ENCODE results near the gene PLD3. TPM values are rescaled to one million over a fixed set of nuclear protein-coding genes. Genes with fewer than 3 reads are reported as not detected.
A peak's percentile ranks its signal among the peaks of the same experiment; 100 is the strongest.

PLD3 gene
- total and polyA plus RNA-seq, 9 donors: 120 to 301 (median 209) TPM

- Histone ChIP-seq H3K27ac (peak overlapping the region; percentile 98), H3K9me3 (no peaks in the 10 kb centered on the region), H3K27me3 (no peaks in the 10 kb centered on the region), H3K36me3 (no peaks in the 10 kb centered on the region), H3K4me1 (ENCODE audit: insufficient read depth) (peaks cover 2% of the 10 kb centered on the region), H3K4me3 (peak overlapping the region; percentile 67)
- WGBS, 3 donors: 1% methylated on average over 56 of the region's 56 CpGs
- peak; percentile 95 to 97 (median 96) for DNase-seq
- intact Hi-C loops (cut with DNase I): loop anchor here in 2 of 4 donors (5.0 kb wide), 1 partner anchor 181 kb away; the partner anchor contains the start of gene LTBP4 (in 2 of the 2)
- TF ChIP-seq POLR2A (IDR thresholded peaks at IDR 0.05) (peak; percentile 83), EP300 (IDR thresholded peaks at IDR 0.05) (peak; percentile 52), CTCF (IDR thresholded peaks at IDR 0.05) (peak; percentile 92 to 93 (median 93))
These were observed 72.6 kb downstream of the PLD3 start for GRCh38 chr19:40420766-40421765.

GRCh38 chr19:40421993-40422747, 73.7 kb downstream of the PLD3 start:
- WGBS, 3 donors: 68 to 77% (median 75%) methylated on average over 16 of the region's 16 CpGs
- Histone ChIP-seq H3K9me3 (no peaks in the 10 kb centered on the region), H3K36me3 (no peaks in the 10 kb centered on the region), H3K4me1 (ENCODE audit: insufficient read depth) (peaks cover 2% of the 10 kb centered on the region), H3K4me3 (peak overlapping the region; percentile 67), H3K27ac (peak overlapping the region in 1 of 2 donors; percentile 98), H3K27me3 (no peaks in the 10 kb centered on the region)
- TF ChIP-seq POLR2A (IDR thresholded peaks at IDR 0.05): no peak
- no peak for DNase-seq
- intact Hi-C loops (cut with DNase I): loop anchor here in 2 of 4 donors (5.0 kb wide), 1 partner anchor 180 kb away; the partner anchor contains the start of gene LTBP4 (in 2 of the 2)

- H3K9me3 ChIP-seq: no peaks in the 10 kb centered on the region
- H3K4me3 ChIP-seq: no peak overlapping the region
- TF ChIP-seq EP300 (IDR thresholded peaks at IDR 0.05): no peak
- TF ChIP-seq POLR2A (IDR thresholded peaks at IDR 0.05): no peak
- no peak for TF ChIP-seq CTCF (IDR thresholded peaks at IDR 0.05)
- WGBS, 3 donors: 82 to 86% (median 83%) methylated on average over 31 of the region's 31 CpGs
- peaks cover 2% of the 10 kb centered on the region for H3K4me1 ChIP-seq (ENCODE audit: insufficient read depth)
- intact Hi-C loops (cut with DNase I): loop anchor here in 2 of 4 donors (5.0 kb wide), 1 partner anchor 179 kb away; the partner anchor contains the start of gene LTBP4 (in 2 of the 2)
- H3K27me3 ChIP-seq: no peaks in the 10 kb centered on the region
- no peak overlapping the region for H3K27ac ChIP-seq
- H3K36me3 ChIP-seq: no peaks in the 10 kb centered on the region
- no peak for DNase-seq
These were observed 74.5 kb downstream of the PLD3 start for GRCh38 chr19:40422748-40423566.

GRCh38 chr19:40423938-40424337, 75.4 kb downstream of the PLD3 start:
- no peak for DNase-seq
- intact Hi-C loops (cut with DNase I): loop anchor here in 2 of 4 donors (5.0 kb wide), 1 partner anchor 178 kb away; the partner anchor contains the start of gene LTBP4 (in 2 of the 2)
- Histone ChIP-seq H3K27me3 (no peaks in the 10 kb centered on the region), H3K36me3 (no peaks in the 10 kb centered on the region), H3K27ac (no peak overlapping the region), H3K9me3 (no peaks in the 10 kb centered on the region), H3K4me3 (peak overlapping the region; percentile 99), H3K4me1 (ENCODE audit: insufficient read depth) (peaks cover 2% of the 10 kb centered on the region)
- 91 to 95% (median 95%) methylated on average over 6 of the region's 6 CpGs for WGBS, 3 donors
- TF ChIP-seq POLR2A (IDR thresholded peaks at IDR 0.05): no peak
- TF ChIP-seq EP300 (IDR thresholded peaks at IDR 0.05): no peak
- no peak for TF ChIP-seq CTCF (IDR thresholded peaks at IDR 0.05)
